NCI-H2107 treated with DMSO at 0.1 percent for 48 hours (cell line): ENCODE measurements around the gene POR.

ENCODE experiments used
- DNase-seq: peaks from one replicate; lab custom pipeline; 2025; ENCODE audit not compliant: unreplicated experiment; lab: John Stamatoyannopoulos, UW

The POR gene

DNA sequence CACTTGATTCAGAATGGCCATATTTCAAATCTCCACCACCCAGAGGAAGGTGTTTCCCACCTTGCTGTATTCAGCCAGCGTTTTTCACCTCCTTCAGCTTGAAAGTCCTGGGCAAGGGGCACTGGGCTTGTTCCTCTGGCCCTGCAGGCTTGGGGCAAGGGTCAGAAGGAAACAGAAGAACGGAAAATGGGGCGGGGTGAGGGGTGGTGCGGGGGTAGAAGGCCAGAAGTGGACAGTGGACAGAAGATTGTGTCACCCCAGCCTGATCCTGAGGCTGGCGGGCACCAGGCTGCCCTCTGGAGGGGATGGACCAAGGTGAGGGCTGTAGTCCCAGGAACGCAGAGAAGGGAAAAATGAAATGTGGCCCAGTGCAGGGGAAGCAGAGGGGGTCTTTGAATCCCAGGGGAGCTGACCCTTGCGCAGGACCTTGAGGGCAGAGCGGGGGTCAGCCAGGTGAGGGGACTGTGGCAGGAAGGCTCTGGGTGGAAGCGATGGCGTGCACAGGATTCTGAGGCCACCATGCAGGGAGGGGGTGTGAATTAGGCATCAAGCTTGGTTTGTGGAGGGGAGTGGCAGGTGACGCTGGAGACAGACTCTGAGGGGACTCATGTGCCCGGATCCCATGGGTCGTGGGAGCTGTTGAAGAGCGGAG lies 56.5 kb downstream of the POR start:
- DNase-seq, result no peak

DNA sequence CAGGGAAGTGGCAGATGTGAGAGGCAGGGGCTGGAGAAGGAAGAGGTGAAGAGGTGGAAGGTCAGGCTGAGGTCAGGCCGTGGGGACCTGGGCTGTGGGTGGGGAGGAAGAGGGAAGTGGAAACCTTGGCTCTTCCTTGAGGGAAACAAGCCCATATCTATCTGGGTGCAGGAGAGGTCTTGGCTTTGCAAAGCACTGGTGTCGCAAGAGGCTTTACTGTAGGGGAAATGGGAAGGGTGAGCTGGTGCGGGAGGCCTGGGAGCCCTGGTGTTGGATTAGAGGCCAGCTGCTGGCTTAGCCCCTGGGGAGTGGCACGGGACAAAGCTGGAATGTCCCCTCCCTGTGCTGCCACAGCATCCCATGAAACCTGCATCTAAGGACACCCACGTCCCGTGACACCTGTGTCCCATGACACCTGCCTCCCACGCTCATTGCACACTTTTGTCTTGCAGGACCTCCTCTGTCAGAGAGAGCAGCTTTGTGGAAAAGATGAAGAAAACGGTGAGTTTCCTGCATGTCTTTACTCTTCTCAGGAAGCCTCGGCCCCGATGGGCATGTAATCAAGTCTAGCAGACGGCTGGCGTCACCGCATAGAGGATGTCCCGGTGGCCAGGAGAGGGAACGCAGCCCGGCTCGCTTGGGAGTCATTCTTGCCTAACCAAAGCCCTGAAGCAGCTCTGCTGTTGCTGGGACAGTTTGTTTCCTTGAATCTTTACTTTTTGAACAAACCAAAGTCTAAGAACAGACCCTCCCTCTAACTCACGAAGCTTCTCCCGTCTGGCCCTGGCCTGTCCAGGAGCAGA lies 57.2 kb downstream of the POR start:
- DNase-seq, result no peak

DNA sequence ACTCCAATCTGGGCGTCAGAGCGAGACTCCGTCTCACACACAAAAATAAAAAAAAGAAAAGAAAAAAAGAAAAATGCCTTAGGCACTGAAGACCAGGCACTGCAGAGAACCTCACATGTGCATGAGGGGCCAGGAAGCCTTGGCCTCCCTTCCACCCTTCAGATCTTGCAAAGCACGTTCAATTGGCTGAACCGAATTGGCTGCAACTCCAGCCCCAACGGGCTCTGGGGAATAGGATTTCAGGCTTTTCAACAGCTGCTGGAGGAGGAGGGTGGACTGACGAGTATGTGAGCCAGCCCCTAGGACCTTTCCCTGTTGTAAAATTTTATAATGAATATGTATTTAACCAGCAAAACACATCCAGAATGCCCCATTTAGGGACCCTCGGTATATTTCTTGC lies 62.8 kb downstream of the POR start:
- DNase-seq, result peak; percentile 55

DNA sequence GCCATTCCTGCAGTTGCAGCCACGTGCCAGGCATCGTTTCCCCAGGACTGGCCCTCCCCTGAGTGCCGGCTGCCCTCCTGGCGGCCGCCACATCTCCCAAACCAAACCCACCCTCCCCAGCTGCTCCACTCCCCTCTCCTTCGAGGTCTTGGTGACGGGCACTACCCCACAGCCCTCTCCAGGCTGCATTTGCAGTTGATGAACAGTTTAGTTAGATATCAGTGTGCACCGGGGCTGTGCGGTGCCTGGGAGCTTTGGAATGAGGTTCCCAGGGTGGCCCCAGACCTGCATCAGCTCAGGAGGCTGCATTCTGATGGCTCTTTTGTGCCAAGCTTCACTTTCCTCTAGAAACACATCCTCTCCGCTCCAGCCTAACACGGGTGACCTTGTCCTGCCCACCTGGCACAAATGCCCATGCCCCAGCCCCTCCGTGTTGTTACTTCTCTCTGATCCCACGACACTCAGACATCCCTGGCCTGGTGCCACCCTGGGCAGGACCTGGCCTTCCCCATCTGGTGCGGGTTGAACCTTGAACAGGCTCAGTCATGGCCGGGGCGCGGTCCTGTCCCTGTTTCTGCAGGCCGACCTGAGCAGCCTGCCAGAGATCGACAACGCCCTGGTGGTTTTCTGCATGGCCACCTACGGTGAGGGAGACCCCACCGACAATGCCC lies 64.9 kb downstream of the POR start:
- no peak for DNase-seq

DNA sequence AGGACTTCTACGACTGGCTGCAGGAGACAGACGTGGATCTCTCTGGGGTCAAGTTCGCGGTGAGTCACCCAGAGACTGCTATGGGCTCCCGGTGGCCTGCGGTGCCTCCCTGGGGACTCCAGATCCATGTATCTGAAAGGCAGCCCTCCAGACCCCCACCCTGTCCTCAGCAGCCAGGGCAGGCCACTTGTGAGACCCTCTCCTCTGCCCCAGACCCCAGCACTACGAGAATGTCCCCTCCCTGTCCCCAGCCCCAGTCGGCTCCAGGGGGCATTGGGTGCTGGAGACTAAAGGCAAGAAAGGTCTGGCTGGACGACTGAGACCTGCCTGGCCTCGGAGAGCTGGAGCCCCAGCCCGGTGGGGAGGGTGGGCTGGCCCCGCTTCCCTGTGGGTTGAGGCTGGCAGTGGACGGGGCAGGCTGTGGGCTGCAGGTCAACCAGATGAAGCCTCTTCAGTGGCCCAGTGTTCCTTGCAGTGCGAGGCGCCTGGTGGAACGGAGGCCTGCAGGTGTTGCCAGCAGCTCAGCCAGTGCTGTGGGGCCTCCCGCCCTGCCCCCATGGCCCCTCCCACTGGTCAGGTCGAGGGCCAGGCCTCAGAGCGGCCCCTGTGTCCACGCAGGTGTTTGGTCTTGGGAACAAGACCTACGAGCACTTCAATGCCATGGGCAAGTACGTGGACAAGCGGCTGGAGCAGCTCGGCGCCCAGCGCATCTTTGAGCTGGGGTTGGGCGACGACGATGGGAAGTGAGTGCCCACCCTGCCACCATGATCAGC lies 65.7 kb downstream of the POR start:
- no peak for DNase-seq

DNA sequence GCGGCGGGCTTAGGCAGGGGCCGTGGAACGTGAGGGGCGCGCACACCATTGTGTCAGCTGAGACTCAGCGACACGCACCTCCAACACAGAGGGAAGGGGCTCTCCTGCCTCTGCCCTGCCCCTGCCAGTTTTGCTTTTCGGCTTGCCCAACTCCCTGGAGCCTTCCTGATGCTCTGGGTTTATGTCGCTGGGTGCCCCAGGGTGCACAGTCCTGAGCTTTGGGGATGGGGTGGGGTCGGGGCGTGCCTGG lies 66.2 kb downstream of the POR start:
- DNase-seq, result no peak

DNA sequence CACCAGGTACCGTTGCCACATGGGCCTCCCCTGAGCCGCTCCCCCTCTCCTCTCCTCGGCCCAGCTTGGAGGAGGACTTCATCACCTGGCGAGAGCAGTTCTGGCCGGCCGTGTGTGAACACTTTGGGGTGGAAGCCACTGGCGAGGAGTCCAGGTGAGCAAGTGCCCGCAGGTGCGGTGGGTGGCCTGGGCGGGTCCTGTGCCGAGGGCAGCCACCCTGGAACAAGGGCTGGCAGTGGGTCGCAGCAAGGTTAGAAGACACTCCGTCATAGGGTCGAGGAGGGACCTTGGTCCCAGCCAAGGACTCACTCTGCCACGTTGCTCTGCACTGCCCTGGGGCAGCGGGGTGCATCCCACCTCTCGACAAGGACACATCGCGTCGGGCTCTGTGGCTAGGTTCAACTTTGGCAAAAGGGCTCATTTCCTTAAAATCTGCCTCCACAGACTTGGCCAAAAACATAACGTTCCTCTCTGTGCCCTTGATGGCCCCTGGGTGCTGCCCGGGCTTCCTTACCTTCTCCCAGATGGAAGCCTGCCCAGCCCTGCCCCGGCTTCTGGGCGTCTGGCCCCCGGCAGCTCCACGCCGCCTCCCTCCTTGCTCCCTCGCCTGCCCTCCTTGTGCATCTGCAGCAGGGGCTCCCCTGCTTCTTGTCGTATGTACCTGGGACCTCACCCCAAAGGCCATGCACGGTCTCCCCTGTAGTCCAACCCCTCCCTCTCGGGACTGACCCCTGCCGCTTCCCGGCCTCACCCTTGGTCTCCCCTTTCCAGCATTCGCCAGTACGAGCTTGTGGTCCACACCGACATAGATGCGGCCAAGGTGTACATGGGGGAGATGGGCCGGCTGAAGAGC lies 66.7 kb downstream of the POR start:
- no peak for DNase-seq

DNA sequence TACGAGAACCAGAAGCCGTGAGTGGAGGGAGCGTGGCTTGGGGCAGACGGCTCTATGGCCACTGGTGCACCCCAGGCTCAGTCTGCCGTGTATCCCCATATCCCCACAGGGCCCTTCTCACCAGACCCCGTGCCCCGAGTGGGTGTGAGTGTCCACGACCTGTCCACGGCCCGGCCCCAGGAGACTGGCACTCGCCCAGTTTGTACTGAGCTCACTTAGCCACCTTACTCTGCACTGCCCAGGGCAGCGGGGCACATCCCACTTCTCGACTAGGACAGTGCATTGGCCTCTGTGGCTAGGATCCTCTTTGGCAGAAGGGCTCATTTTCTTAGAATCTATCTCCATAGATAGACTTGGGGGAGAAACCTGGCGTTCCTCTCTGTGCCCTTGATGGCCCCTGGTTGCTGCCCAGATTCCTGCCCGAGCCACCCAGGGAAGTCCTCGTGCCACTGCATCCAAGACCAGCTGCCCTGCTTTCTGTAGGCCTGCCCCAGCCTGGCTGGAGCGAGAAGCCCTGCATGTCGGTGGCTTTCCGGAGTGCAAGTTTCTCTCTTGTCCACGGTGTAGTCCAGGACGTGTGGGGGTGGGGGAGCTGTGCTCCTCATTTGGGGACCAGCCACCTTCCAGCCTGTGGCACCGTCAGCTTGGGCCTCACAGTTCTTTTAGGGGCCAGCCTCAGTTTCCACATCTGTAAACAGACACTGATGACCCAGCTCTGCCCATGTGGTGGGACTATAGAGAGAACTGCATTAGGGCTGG lies 67.5 kb downstream of the POR start:
- DNase-seq, result no peak

DNA sequence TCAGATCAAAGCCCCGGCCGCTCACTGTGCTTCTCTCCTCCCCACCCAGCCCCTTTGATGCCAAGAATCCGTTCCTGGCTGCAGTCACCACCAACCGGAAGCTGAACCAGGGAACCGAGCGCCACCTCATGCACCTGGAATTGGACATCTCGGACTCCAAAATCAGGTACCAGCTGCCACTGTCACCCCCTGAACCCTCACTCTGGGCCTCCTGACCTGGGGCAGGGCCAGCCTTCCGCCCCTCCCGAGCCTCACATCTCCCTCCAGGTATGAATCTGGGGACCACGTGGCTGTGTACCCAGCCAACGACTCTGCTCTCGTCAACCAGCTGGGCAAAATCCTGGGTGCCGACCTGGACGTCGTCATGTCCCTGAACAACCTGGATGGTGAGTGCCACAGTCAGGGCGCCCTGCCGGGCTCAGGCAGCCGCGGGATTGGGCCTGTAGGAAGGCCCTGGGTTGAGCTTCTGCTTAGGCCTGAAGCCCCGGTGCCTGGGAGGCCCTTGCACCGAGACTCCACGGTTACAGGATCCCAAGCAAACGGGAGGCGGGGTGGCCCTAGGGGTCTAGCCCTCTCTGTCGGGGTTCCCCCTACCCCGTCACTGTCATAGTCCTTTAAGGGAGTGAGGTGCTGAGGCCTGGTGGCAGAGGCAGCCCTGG lies 68.6 kb downstream of the POR start:
- no peak for DNase-seq

DNA sequence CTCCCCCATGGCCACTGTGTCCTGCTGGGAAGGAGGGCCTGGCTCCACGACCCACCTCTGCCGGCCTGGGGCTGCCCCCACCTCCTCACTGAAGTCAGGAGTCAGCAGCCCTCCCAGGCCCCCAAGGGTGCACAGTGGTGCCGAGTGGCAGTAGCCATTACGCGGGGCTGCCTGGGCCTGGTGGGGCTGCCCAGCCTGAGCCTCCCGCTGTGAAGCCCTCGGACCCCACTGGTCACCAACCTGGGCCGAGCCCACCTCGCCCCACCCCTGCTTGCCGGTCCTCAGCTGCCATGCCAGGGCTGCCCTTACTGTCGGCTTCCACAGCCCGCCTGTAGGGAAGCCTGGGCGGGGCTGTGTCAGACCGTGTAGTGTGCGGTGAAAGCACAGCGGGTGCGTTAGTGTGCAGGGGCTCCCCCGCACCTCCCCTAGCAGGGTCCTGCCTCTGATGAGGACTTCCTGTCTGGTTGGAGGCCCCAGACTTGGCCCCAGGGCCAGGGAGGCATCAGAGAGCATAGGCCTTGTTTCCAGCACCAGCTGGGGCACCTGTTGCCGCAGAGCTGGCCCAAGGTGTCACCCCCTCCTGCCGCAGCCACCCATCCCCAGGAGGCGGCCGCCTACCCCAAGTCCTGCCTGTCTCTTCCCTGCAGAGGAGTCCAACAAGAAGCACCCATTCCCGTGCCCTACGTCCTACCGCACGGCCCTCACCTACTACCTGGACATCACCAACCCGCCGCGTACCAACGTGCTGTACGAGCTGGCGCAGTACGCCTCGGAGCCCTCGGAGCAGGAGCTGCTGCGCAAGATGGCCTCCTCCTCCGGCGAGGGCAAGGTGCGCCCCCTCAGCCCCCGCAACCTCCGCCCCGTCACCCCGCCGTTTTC lies 69.4 kb downstream of the POR start:
- no peak for DNase-seq

DNA sequence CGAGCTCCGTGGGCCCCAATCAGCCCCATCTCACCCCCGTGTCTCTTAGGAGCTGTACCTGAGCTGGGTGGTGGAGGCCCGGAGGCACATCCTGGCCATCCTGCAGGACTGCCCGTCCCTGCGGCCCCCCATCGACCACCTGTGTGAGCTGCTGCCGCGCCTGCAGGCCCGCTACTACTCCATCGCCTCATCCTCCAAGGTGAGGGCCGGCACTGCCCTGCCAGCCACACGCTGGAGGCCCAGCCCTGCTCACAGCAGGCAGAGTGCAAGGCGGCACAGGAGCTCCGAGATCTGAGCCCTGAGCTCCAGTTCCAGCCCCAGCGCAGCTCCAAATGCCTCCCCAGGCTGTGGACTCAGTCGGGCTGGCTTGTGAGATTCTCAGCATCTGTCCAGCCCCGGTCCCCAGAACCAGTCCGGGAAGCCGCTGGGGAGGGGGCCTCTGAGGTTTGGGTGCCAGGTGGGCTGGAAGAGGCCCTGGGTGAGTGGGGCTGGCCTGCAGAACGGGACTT lies 70.1 kb downstream of the POR start:
- no peak for DNase-seq

DNA sequence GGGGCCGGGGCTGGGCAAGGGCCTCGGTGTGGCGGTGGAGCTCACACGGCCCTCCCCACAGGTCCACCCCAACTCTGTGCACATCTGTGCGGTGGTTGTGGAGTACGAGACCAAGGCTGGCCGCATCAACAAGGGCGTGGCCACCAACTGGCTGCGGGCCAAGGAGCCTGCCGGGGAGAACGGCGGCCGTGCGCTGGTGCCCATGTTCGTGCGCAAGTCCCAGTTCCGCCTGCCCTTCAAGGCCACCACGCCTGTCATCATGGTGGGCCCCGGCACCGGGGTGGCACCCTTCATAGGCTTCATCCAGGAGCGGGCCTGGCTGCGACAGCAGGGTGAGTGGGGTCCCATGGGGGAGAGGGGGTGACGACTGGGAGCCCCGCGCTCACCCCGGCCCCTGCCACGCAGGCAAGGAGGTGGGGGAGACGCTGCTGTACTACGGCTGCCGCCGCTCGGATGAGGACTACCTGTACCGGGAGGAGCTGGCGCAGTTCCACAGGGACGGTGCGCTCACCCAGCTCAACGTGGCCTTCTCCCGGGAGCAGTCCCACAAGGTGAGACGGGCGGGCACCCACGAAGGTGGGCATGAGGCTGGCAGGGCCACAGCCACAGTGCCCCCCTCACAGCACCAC lies 70.7 kb downstream of the POR start:
- no peak for DNase-seq

DNA sequence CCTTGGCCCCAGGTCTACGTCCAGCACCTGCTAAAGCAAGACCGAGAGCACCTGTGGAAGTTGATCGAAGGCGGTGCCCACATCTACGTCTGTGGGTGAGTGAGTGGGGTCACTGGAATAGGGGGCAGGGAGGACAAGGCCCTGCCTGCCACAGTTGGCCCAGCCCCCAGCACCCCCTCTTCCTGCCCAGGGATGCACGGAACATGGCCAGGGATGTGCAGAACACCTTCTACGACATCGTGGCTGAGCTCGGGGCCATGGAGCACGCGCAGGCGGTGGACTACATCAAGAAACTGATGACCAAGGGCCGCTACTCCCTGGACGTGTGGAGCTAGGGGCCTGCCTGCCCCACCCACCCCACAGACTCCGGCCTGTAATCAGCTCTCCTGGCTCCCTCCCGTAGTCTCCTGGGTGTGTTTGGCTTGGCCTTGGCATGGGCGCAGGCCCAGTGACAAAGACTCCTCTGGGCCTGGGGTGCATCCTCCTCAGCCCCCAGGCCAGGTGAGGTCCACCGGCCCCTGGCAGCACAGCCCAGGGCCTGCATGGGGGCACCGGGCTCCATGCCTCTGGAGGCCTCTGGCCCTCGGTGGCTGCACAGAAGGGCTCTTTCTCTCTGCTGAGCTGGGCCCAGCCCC lies 71.3 kb downstream of the POR start:
- DNase-seq, result no peak

DNA sequence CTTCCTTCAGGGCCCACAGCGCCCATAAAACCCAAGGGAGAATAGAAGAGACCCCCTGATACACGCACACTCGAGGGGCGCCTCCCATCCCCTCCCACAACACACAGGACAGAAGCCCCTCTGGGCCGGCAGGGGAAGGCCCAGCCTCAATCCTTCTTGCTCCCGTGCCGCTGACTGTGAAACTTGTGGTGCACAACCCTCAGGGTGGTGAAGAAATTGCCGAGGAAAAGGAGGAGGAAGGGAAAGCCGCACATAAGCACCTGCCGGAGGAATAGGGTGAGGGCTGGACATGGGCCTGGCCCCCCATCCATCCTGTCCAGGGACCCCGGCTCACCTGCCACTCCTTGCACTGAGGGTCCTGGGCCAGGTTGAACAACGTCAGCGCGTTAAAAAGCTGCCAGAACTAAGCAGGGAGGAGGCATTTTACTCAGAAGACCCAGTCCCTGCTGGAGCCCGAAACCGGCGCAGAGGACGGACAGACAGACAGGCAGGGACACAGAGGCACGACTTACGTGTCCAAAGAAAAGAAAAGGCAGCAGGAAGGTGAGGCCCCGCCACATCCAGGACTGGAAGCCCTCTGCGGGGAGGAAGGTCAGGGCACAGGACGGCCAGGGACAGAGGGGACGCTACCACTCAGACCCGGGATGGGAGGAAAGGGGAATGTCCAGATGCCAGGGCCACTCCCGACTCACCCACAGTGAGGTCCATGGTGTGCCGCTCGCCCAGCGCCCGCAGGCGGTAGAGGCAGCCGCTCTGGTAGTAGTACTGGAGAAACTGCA lies 72.3 kb downstream of the POR start:
- no peak for DNase-seq

DNA sequence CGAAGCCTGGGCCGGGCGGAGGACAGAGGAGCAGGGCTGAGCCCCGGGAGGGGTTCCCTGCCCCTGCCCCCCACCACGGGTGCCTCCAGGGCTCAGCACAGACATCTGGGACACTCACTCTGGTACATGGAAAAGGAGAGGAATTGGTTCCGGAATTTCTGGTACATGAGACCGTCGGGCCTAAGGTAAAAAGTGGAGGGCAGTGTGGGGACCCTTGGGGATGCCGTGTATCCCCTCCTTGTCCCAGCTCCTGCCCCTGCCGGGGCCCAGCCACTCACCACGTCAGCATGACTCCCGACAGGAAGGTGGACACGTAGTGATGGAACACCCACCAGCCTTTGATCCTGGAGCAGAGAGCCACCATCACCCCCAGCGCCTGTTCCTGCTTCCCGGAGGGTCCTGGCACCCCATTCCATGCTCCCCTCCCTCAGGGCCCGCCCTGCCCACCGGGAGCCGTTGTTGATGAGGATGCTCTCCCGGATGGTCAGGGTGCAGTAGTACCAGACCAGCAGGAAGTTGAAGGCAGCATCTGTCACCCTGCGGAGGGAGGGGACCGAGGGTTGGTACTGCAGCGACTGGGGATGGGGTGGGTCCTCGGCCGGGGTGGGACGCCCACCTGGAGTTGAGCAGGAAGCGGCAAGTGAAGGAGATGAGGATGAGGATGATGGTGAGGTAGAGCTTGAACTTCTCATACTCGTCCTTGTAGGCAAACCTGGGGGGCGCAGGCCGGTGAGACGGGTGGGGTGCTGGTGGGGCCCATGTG lies 73.0 kb downstream of the POR start:
- no peak for DNase-seq
